GM23338 (cell line): ENCODE results near the gene TPH1. TPM values are rescaled to one million over a fixed set of nuclear protein-coding genes. Genes with fewer than 3 reads are reported as not detected.

Experiments
- ATAC-seq: fragments of 200-7000 bp; cut with Tn5 transposase; 3 replicates; pipeline ENCODE4 v1.9.1; 2020
- DNase-seq: peaks from one replicate; pipeline ENCODE4 v3.0.0-alpha.2; 2015; ENCODE audit warnings: low spot score
- H2AFZ ChIP-seq: fragments of 200-600 bp; sonication (generic); 2 replicates; pipeline ENCODE4 v1.8.0; 2016; ENCODE audit warnings: antibody characterized with exemption, mild to moderate bottlenecking, moderate library complexity
- H3F3A ChIP-seq: fragments of 200-600 bp; sonication (generic); replicated peaks from 2 replicates; pipeline ENCODE4 v1.8.0; 2017; ENCODE audit warnings: antibody characterized with exemption, mixed run types, low read depth
- H3K27ac ChIP-seq: fragments of 200-600 bp; sonication (generic); 2 replicates; pipeline ENCODE4 v1.6.1; 2016; ENCODE audit warnings: low read depth
- H3K27me3 ChIP-seq: fragments of 200-600 bp; sonication (generic); 2 replicates; pipeline ENCODE4 v1.8.0; 2016; ENCODE audit warnings: mild to moderate bottlenecking, mixed run types, moderate library complexity; ENCODE audit not compliant: insufficient read depth
- H3K36me3 ChIP-seq: fragments of 200-600 bp; sonication (generic); 2 replicates; pipeline ENCODE4 v1.8.0; 2016; ENCODE audit warnings: mild to moderate bottlenecking; ENCODE audit not compliant: insufficient read depth
- H3K4me1 ChIP-seq: fragments of 200-600 bp; sonication (generic); 2 replicates; pipeline ENCODE4 v1.8.0; 2016; ENCODE audit warnings: mild to moderate bottlenecking, moderate library complexity; ENCODE audit not compliant: insufficient read depth
- H3K4me2 ChIP-seq: fragments of 200-600 bp; sonication (generic); 2 replicates; pipeline ENCODE4 v1.7.1; 2017; ENCODE audit warnings: mixed run types
- H3K4me3 ChIP-seq: fragments of 200-600 bp; sonication (generic); 2 replicates; pipeline ENCODE4 v1.6.1; 2016; ENCODE audit warnings: mixed run types
- H3K79me2 ChIP-seq: fragments of 200-600 bp; sonication (generic); replicated peaks from 2 replicates; pipeline ENCODE4 v1.8.0; 2017; ENCODE audit warnings: mild to moderate bottlenecking; ENCODE audit not compliant: insufficient read depth
- H3K9me2 ChIP-seq: fragments of 200-600 bp; sonication (generic); 2 replicates; pipeline ENCODE4 v1.8.0; 2017; ENCODE audit not compliant: insufficient read depth
- H4K20me1 ChIP-seq: fragments of 200-600 bp; sonication (generic); replicated peaks from 2 replicates; pipeline ENCODE4 v1.8.0; 2017; ENCODE audit warnings: mild to moderate bottlenecking; ENCODE audit not compliant: insufficient read depth
- H3K27ac Mint-ChIP-seq: 2 replicates; pipeline ENCODE4 v1.8.0; 2020; ENCODE audit warnings: inconsistent platforms, mild to moderate bottlenecking, moderate library complexity, mixed read lengths
- H3K27me3 Mint-ChIP-seq: 3 replicates; pipeline ENCODE4 v1.8.0; 2022; ENCODE audit warnings: low read depth, mild to moderate bottlenecking, moderate library complexity, mixed read lengths, inconsistent platforms; ENCODE audit not compliant: insufficient read depth, poor library complexity
- H3K36me3 Mint-ChIP-seq: 3 replicates; pipeline ENCODE4 v1.8.0; 2021; ENCODE audit warnings: low read depth, mild to moderate bottlenecking, inconsistent platforms, moderate library complexity, mixed read lengths
- H3K4me1 Mint-ChIP-seq: 3 replicates; pipeline ENCODE4 v1.8.0; 2020; ENCODE audit warnings: mild to moderate bottlenecking, inconsistent platforms, mixed read lengths
- H3K4me3 Mint-ChIP-seq: 3 replicates; pipeline ENCODE4 v1.8.0; 2021; ENCODE audit warnings: moderate library complexity, mild to moderate bottlenecking, inconsistent platforms, mixed read lengths
- H3K9me3 Mint-ChIP-seq: 3 replicates; pipeline ENCODE4 v1.8.0; 2020; ENCODE audit warnings: moderate library complexity, mild to moderate bottlenecking, inconsistent platforms, mixed read lengths
- CREB1 ChIP-seq: fragments of 250-450 bp; sonication (Bioruptor Pico); IDR thresholded peaks from 2 replicates; pipeline ENCODE4 v1.5.0; 2020; ENCODE audit warnings: low read depth, mild to moderate bottlenecking, moderate library complexity
- CTCF ChIP-seq, 2 experiments: fragments of 200-600 bp in 1 of 2; sonication (generic) in 1 of 2; conservative IDR thresholded peaks; 2 replicates each; pipeline versions ENCODE4 v1.5.1 to v1.6.1; 2016 to 2017; ENCODE audit warnings: antibody characterized with exemption in 2 of 2, low read depth in 2 of 2, mild to moderate bottlenecking in 2 of 2, moderate library complexity in 1 of 2
- ETS1 ChIP-seq: IDR thresholded peaks from 2 replicates; pipeline ENCODE4 v1.6.1; 2016; ENCODE audit warnings: antibody characterized with exemption
- EZH2phosphoT487 ChIP-seq: fragments of 200-600 bp; sonication (generic); IDR thresholded peaks from one replicate; pipeline ENCODE4 v1.8.1; 2018; ENCODE audit warnings: antibody characterized with exemption; ENCODE audit not compliant: unreplicated experiment
- JUNB ChIP-seq: IDR thresholded peaks from one replicate; pipeline ENCODE4 v1.6.1; 2016; ENCODE audit warnings: antibody characterized with exemption; ENCODE audit not compliant: unreplicated experiment
- NANOG ChIP-seq: IDR thresholded peaks from 2 replicates; pipeline ENCODE4 v1.6.1; 2016; ENCODE audit warnings: antibody characterized with exemption, borderline replicate concordance
- POLR2AphosphoS5 ChIP-seq: IDR thresholded peaks from 2 replicates; pipeline ENCODE4 v1.6.1; 2016; ENCODE audit warnings: antibody characterized with exemption, low read depth
- STAT1 ChIP-seq: IDR thresholded peaks from one replicate; pipeline ENCODE4 v1.6.1; 2016; ENCODE audit warnings: antibody characterized with exemption; ENCODE audit not compliant: unreplicated experiment
- ZNF114 ChIP-seq: fragments of 250-450 bp; sonication (Bioruptor Pico); IDR thresholded peaks from 2 replicates; pipeline ENCODE4 v1.5.0; 2020; ENCODE audit warnings: mild to moderate bottlenecking, moderate library complexity
- ZNF462 ChIP-seq: fragments of 250-450 bp; sonication (Bioruptor Pico); IDR thresholded peaks from 2 replicates; pipeline ENCODE4 v1.5.0; 2020; ENCODE audit warnings: mild to moderate bottlenecking, moderate library complexity
- polyA plus RNA-seq: library from polyadenylated mRNA; unstranded; fragments of >200 nt; fragmentation: Nextera tagmentation; extraction: Ambion mirVana; gene quantifications from 2 replicates; pipeline ENCODE4 v1.2.1, GENCODE V29; 2016
- total RNA-seq: library from RNA; depleted of rRNA; stranded (reverse); fragments of >200 nt; shearing (Covaris generic); gene quantifications from 2 replicates; pipeline ENCODE4 v1.2.3, GENCODE V29; 2014

Gene TPH1
- total and polyA plus RNA-seq, 2 experiments from 2014 or later: 0.07 to 0.13 TPM

GRCh38 chr11:18054511-18055103, 8.5 kb upstream of the TPH1 start:
- H3K9me3 Mint-ChIP-seq: no peaks in the 10 kb centered on the region
- no peaks in the 10 kb centered on the region for H3K36me3 Mint-ChIP-seq
- no peaks in the 10 kb centered on the region for H3K4me1 Mint-ChIP-seq
- Histone ChIP-seq H3K27me3 (no peaks in the 10 kb centered on the region), H4K20me1 (no peaks in the 10 kb centered on the region), H3K27ac (0 out of 2 replicates have a peak overlapping the region, but pooled peaks have one; percentile 27), H3F3A (no peaks in the 10 kb centered on the region), H3K9me2 (no peaks in the 10 kb centered on the region; the same call in 1 of the 2 replicates), H3K4me1 (no peaks in the 10 kb centered on the region), H3K36me3 (no peaks in the 10 kb centered on the region), H3K4me3 (no peak overlapping the region), H3K4me2 (no peak overlapping the region), H3K79me2 (no peaks in the 10 kb centered on the region), H2AFZ (peak overlapping the region; percentile 45; the same call in 1 of the 2 replicates)
- ATAC-seq: no peak
- TF ChIP-seq ETS1 (no peak), STAT1 (no peak), JUNB (no peak), NANOG (no peak), POLR2AphosphoS5 (no peak), CREB1 (CRISPR knock-in tag) (no peak), CTCF (conservative IDR thresholded peaks at IDR 0.05; ENCODE audit: low read depth in 2 of 2) (no peak), EZH2phosphoT487 (no peak), ZNF462 (CRISPR knock-in tag) (no peak), ZNF114 (no peak)
- no peak overlapping the region for H3K4me3 Mint-ChIP-seq
- H3K27me3 Mint-ChIP-seq: no peaks in the 10 kb centered on the region
- H3K27ac Mint-ChIP-seq: no peak overlapping the region
- DNase-seq: peak; percentile 14
